Activated CD8-positive, alpha-beta memory T cell treated with anti-CD3 and anti-CD28 coated beads, Interleukin-2, amount 50 U/mL, for 1 hour (primary cell): Measurements from ENCODE around the gene MAML1.
"Not testable (repeated sequence)": the region's sequence is repeated elsewhere in the genome, so short reads cannot be mapped to it uniquely, and the experiment has no call there.

Experiments
- DNase-seq: peaks from one replicate; pipeline ENCODE4 v3.0.0-alpha.2; 2020; ENCODE audit errors: extremely low read depth

The MAML1 gene

DNA sequence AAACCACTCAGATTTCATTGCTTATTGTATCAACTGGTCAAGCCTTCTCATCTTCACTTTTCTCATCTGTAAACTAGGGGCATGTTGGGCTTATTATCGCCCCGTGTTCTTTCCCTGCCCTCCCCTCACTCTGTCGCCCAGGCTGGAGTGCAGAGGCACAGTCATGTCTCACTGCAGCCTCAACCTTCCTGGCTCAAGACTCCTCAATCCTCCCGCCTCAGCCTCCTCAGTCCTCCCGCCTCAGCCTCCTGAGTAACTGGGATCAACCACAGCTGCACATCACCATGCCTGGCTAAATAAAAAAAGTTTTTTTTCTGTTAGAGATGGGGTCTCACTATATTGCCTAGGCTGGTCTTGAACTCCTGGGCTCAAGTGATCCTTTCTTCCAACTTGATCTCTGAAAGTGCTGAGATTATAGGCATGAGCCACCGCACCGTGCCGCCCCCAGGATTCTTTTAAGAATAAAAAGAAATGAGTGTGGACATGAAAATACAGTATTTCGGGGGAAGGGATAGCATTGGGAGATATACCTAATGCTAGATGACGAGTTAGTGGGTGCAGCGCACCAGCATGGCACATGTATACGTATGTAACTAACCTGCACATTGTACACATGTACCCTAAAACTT is 2.0 kb downstream of the MAML1 start:
- no peak for DNase-seq

DNA sequence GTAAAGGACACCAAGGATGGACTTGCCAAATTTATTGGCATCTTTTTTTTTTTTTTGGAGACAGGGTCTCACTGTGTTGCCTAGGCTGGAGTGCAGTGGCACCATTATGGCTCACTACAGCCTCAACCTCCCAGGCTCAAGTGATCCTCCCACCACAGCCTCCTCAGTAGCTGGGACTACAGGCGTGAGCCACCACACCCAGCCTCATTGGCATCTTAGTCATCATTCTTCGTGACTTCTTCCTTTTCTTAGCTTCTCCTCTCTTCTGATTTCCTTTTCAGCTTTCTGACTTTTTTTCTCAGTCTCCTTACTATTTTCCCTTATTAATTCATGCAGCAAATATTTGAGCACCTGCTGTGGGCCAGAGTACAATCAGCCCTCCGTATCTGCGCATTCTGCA is 6.1 kb downstream of the MAML1 start:
- no peak for DNase-seq

DNA sequence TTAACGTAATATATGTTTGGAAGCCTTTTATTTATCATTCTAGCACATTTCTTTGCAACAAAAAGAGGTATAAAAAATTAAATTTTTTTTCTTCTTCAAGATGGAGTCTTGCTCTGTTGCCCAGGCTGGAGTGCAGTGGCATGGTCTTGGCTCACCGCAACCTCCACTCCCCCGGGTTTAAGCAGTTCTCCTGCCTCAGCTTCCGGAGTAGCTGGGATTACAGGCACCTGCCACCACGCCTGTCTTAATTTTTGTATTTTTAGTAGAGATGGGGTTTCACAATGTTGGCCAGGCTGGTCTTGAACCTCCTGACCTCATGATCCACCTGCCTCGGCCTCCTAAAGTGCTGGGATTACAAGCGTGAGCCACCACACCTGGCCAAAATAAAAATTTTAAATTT is 11.5 kb downstream of the MAML1 start:
- not testable (repeated sequence) for DNase-seq

DNA sequence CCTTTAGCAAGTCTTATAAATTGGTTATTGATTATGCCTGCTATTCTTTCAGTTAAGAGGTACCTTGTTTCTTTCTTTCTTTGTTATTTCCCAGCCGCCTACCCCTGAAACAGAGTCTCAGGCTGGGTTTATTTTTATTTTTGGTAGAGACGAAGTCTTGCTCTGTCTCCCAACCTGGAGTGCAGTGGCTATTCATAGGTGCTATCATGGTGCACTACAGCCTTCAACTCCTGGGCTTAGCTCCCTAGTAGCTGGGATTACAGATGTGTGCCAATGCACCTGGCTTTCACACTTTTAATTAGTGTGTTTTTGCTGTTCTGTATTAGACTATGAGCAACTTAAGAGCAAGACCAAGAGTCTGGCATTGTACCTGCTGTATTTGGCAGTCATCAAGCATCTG is 14.2 kb downstream of the MAML1 start:
- DNase-seq: no peak

DNA sequence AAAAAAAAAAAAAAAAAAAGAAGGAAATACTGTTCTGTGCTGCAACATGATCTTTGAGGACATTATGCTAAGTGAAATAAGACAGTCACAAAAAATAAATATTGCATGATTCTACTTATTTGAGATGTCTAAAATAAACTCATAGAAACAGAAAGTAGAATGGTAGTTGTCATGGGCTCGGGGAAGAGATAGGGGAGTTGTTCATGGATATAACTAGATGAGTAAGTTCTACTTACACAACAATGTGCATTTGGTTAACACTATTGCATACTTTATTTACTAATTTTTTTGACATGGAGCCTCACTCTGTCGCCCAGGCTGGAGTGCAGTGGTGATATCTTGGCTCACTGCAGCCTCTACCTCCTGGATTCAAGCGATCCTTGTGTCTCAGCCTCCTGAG is 15.2 kb downstream of the MAML1 start:
- no peak for DNase-seq

DNA sequence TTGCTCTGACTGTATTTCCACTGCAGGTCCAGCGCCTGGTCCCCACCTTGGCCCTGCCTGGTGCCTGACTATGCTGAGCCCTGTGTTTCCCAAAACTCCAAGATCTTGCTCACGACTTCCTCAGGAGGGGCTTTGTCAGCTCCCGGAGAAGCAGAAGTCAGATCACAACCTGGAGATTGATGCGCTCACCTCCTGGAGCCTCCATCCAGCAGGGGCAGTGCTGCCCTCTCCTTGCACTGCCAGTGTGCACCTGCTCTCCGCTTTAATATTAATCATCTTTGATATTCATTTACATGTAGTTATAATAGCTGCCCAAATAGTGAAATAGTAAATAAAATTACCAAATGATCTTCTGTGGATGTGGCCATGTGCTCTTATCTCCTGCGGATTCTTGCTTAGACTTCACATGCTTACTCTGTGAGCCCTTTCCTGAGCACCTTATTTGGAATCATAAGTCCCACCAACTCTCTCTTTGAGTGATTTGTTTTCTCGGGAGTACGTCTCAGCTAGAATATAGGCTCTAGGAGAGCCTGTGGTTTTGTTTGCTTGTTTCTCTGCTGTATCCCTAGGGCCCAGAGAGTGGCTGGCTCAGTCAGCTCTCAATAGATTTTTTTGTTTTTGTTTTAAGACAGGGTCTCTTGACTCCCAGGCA is 17.4 kb downstream of the MAML1 start:
- no peak for DNase-seq

DNA sequence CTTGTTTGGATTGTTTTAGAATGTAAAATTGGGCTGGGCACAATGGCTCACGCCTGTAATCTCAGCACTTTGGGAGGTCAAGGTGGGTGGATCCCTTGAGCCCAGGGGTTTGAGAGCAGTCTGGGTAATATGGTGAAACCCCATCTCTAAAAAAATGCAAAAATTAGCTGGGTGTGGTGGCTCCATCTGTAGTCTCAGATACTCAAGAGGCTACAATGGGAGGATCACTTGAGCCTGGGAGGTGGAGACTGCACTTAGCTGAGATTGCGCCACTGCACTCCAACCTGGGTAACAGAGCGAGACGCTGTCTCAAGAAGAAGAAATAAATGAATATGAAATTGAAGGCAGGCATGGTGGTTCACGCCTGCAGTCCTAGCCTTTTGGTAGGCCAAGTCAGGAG is 21.3 kb downstream of the MAML1 start:
- no peak for DNase-seq

DNA sequence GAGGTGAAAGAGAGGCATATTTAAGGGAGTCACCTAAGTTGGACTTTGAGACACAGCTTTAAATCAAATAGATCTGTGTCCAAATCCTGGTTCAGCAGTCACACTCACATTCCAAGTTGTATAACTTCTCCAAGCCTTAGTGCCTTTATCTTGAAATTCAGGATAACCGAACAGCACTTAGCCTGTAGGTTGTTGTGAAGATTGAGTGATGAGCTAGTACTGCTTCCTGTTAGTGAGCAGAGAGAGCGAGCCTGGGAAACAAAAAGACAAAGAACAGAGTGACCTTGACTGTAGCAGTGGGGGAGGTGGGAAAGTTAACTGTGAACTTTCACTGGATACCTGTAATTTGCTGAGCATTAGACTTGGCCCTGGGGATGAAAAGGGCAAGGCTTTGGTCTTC is 22.4 kb downstream of the MAML1 start:
- no peak for DNase-seq

DNA sequence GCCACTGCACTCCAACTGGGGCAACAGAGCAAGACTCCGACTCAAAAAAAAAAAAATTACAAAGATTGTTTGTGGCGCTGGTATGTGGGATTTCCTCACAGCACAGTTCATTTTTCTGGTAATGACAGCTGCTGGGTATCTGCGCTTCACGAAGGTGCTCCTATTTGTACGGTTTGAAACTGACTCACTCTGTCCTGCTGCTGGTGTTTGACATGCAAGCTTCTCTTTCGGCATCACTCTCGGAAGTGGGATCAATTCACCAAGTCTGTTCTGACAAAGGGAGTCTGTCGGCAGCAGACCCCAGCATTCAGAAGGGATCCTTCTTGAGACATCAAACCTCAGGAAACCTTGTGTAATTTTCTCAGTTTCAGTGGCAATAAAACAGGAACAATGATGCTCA is 26.3 kb downstream of the MAML1 start:
- no peak for DNase-seq

DNA sequence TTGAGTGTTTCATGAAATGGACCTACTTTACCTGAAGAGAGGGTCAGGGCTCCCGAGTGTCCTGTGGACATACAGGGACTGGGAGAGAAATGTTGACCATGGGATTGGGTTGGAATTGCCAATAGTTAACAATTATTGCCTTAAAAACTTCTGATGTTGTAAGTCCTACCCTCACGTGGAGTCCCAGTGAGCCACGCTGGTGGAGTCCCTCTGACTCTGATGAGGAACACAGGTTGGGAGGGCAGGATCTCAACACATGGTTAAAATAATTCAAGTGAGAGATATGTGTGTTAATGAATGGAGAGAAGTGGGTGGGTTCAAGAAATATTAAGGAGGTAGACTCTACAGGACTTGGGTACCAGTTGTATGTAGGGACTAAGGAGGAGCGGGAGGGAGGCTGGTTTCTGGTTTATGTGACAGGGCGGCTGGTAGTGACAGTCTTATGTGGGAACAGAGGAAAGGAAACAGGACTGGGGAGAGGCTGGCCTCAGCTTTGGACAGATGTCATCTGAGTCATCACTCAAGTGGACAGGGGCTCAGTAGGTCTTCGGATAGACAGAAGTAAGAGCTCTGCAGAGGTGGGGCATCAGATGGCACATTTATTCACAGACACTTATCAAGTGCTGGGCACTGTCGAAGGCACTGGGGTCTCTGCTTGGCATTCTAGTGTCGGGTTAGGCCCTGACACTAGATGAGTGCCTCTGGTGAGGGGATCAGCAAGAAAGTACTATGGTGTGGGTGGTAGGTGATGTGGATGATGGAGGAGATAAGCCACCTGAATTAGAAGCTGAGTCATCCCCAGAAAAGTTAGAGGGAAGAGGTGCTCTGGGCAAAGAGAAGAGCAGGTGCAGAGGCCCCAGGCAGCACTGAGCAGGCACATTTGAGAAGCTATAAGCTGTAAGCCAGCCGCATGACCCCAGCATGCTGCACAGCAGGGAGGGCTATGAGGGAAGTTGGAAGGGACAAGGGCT is 27.2 kb downstream of the MAML1 start:
- no peak for DNase-seq

DNA sequence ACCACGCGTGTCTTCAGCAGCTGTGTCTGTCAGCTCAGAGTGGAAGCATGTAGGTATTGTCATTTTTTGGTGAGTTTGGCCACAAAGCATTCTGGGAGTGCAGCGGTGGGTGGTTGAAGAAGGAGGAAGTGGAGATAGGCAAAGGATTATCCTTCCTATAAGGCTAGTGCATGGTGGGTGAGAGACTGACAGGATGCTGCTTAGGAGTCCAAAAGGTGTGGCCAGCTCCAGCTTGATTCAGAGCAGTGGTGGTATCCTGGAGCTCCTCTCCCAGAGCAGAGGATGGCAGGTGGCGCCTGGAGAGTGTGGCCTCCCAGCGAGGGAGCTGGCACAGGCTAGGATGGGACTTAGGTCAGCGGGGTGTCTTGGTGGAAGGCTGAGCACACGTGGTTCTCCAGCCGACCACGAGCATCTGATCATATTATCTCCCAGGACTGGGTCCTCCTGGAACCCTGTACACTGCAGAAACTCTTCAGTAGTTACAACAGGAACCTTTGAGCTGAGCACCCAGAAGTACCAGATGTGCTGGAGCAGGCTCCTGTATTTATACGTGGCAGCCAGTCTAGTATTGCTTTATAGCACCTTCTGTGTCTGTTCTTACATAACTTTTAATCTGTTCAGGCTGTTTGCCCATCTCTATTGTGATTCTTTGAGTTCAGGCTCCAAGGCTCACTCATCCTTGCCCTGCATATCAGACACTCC is 29.6 kb downstream of the MAML1 start:
- DNase-seq: no peak

DNA sequence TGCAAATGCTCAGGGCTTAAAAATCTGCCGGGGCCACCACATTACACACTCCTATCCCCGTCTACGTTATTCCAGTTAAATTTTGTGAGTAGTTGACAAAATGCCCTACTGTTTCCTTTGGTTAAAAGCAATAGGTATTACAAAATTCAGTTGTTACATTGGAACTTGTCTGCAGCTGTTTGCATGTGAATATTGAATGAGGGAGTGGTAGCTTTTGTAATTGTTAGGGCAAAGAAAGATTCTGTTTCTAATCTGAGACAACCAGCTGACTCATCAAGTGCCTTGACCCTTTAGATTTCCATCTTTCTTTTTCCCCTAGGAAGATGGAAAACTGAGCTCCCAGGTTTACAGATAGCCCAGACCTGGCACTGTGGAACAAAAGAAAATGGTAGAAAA is 30.2 kb downstream of the MAML1 start:
- DNase-seq: no peak

DNA sequence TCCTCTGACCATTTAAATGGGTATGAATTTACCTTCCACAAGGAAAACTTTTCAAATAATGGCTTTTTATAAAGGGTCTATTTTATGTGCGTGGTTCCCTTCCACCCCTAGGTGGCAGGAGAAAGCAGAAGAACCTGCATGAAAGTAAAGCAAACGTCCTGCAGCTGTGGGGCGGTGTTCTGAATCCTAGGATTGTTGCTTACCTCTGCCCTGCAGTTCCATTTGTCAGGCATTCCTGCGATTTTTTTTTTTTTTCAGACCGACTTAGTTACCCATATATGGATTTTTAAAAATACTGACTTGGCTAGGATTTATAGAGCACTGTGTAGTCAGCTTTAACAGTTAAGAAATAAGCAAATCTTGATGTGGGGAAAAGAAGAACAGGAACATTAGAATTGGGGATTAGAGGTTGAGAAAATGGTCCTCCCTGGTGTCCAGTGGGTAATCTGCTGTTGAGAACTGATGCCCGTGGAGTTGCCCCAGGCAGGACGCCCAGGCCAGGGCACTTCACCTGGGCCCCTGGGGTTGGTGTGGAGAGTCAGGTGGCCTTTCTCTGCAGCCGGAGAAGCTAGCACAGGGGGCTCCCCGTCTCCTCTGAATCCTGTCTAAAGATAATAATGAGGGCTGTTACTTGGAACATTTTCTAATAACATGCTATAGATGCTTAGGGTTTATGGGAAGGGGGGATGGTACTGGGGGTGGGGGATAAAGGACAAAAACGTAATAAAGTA is 30.8 kb downstream of the MAML1 start:
- DNase-seq: peak; percentile 14

DNA sequence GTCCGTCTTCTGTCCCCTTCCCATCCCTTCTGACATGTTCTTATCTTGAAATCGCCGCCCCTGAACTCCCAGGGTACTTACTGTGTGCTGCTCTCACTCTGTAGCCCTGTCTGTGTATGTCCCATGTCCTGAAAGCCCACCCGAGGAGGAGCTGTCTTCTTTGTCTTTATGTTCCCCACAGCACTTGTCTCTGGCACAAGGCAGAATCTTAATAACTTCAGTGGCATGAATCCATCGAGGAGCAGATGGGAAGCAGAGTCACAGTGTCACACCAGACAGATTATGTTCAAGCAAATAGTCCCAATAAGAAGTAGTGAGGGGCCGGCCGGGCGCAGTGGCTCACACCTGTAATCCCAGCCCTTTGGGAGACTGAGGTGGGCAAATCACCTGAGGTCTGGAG is 31.4 kb downstream of the MAML1 start:
- no peak for DNase-seq

DNA sequence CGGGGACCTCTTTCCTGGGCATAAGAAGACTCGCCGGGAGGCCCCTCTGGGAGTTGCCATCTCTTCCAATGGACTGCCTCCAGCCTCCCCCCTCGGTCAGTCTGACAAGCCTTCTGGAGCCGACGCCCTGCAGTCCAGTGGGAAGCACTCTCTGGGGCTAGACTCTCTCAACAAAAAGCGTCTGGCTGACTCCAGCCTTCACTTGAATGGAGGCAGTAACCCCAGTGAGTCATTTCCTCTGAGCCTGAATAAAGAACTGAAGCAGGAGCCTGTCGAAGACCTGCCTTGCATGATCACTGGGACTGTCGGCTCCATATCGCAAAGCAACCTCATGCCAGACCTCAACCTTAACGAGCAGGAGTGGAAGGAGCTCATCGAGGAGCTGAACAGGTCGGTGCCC is 32.8 kb downstream of the MAML1 start:
- DNase-seq: no peak

DNA sequence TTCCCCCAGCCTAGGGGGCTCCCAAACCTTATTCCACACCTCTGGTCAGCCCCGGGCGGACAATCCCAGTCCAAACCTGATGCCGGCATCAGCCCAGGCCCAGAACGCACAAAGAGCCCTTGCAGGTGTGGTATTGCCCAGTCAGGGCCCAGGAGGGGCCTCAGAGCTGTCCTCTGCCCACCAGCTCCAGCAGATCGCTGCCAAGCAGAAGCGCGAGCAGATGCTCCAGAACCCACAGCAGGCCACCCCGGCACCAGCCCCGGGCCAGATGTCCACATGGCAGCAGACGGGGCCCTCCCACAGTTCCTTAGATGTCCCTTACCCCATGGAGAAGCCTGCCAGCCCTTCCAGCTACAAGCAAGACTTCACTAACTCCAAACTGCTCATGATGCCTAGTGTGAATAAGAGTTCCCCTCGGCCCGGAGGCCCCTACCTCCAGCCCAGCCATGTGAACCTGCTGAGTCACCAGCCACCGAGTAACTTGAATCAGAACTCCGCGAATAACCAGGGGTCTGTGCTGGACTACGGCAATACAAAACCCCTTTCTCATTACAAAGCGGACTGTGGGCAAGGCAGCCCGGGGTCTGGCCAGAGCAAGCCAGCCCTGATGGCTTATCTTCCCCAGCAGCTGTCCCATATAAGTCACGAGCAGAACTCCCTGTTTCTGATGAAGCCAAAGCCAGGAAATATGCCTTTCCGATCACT is 33.6 kb downstream of the MAML1 start:
- no peak for DNase-seq

DNA sequence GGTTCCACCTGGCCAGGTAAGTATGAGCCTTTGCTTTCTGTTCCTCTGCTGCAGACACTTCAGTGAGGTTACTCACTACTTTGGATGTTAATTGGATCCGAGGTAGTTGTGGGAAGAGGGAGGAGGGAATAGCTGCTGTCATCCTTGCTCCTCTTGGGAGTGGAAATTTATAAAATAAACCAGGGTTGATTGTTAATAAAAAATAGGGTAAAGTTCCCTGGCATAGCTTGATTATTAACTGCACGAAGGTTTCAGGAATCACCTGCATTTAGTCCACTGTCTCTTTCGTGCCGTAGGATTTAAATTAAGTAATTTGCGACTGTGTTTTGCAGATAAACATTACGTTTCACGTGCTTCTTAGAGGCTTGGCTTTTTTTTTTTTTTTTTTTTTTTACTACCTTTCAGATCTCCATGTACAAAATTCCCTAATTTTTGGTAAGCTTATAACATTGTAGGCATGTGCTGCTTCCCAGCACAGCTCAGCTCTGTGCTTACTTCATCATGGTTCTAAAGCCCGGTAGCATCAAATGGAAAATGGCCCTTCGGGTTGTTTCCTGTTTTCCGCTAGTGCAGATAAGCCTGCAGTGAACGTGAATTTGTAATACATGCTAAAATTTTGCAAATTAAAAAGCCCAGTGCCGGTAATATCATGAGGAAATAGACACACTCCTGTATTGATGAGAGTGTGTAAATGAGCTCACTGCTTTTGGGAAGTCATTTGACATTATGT is 34.3 kb downstream of the MAML1 start:
- no peak for DNase-seq

DNA sequence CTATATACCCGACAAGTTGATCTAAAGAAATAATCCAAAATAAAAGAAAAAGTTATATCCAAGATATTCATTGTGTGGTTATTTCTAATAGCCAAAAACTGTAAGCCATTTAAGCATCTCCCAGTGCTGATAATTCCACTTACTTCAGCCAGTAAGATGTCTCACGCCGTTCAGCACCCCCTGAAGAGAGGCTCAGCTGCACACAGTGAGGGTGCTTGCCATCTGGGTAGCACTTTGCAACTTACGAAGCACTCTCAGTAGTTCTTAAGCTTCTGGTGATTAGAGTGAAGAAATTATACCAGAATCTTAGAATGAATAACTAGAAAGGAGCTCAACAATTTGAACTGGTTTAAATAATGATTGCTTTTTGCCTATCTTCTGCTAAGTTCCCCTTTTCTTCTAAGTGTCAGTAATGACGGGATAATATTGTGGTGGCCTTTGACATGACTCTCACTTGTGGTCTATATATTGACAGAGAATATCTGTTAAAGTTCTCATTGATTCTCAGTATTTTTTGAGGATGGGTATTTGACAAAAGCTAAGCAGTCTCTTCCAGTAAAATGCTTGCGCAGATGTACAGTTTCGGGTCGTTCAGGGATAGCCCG is 35.0 kb downstream of the MAML1 start:
- no peak for DNase-seq

DNA sequence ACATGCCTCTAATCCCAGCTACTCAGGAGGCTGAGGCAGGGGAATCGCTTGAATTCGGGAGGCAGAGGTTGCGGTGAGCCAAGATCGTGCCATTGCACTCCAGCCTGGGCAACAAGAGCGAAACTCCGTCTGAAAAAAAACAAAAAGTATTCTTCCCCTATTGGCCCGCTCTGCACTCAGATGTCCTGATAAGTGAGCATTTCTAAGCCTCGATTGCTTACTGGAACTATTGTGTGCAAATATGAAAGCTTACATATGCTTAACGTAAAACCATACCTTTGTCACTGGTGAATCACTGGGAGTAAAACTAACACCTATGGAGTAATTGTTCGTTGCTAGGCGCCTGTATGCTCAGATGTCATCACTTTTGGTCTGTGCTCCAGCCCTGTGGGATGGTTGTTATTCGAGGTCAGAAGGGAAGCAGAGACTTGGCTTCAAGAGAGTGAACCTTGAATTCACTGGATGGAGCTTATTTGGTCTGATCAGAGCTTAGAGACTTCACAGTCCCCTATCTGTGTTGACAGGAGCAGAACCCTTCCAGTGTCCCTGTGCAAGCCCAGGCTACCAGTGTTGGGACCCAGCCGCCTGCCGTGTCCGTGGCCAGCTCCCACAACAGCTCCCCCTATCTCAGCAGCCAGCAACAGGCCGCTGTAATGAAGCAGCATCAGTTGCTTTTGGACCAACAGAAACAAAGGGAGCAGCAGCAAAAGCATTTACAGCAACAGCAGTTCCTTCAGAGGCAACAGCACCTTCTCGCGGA is 35.9 kb downstream of the MAML1 start:
- DNase-seq: no peak
